ENCODE measurements around the gene CTU2.

The CTU2 gene

GRCh38 chr16:88764080-88764479 lies 57.8 kb downstream of the CTU2 start:
- DNase-seq, result no peak

GRCh38 chr16:88764913-88765349 lies 58.6 kb downstream of the CTU2 start:
- DNase-seq, result no peak

Measured in inflammatory macrophage treated with lipopolysaccharide for 1 hour (primary cell).